OCI-LY7 (cell line): ENCODE results near the gene ACYP2.

Source experiments
- EZH2phosphoT487 ChIP-seq: fragments of 200-600 bp; sonication (generic); IDR thresholded peaks from 2 replicates; pipeline ENCODE4 v1.6.1; 2018; ENCODE audit warnings: low read depth, borderline replicate concordance, mild to moderate bottlenecking, mixed run types, antibody characterized with exemption, low read length, moderate library complexity, mixed read lengths
- TF ChIP-seq, protein P1 (sequence below): fragments of 200-600 bp; sonication (generic); conservative IDR thresholded peaks from 2 replicates; pipeline ENCODE4 v1.5.1; 2014; ENCODE audit warnings: mild to moderate bottlenecking, antibody characterized with exemption, low read length, moderate library complexity, mixed read lengths

GRCh38 chr2:54185105-54185504, 69.7 kb downstream of the ACYP2 start:
- TF ChIP-seq, protein P1, sequence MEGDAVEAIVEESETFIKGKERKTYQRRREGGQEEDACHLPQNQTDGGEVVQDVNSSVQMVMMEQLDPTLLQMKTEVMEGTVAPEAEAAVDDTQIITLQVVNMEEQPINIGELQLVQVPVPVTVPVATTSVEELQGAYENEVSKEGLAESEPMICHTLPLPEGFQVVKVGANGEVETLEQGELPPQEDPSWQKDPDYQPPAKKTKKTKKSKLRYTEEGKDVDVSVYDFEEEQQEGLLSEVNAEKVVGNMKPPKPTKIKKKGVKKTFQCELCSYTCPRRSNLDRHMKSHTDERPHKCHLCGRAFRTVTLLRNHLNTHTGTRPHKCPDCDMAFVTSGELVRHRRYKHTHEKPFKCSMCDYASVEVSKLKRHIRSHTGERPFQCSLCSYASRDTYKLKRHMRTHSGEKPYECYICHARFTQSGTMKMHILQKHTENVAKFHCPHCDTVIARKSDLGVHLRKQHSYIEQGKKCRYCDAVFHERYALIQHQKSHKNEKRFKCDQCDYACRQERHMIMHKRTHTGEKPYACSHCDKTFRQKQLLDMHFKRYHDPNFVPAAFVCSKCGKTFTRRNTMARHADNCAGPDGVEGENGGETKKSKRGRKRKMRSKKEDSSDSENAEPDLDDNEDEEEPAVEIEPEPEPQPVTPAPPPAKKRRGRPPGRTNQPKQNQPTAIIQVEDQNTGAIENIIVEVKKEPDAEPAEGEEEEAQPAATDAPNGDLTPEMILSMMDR = no peak
- no peak for TF ChIP-seq EZH2phosphoT487
